Uterus (tissue), 4 donors: ENCODE results near the gene MOV10L1. TPM values are rescaled to one million over a fixed set of nuclear protein-coding genes. Genes with fewer than 3 reads are reported as not detected.
"Not testable (repeated sequence)": the region's sequence is repeated elsewhere in the genome, so short reads cannot be mapped to it uniquely, and the experiment has no call there.

Source experiments
- DNase-seq, 2 donors: peaks; one replicate each; pipeline ENCODE4 v3.0.0-alpha.2; 2019 to 2020
- H3K27ac ChIP-seq, 2 donors: fragments of 200-600 bp; sonication (generic); 1 replicate in 1 of 2; 2 replicates in 1 of 2; pipeline ENCODE4 v1.5.1; 2016 to 2018
- H3K27me3 ChIP-seq, 2 donors: fragments of 200-600 bp; sonication (generic); one replicate each; pipeline ENCODE4 v1.5.1; 2018 to 2019; ENCODE audit warnings: control low read depth in 1 of 2
- H3K36me3 ChIP-seq, 2 donors: fragments of 200-600 bp; sonication (generic); one replicate each; pipeline ENCODE4 v1.5.1; 2019; ENCODE audit warnings: control low read depth in 1 of 2
- H3K4me1 ChIP-seq, 2 donors: fragments of 200-600 bp; sonication (generic); one replicate each; pipeline ENCODE4 v1.5.1; 2018 to 2019; ENCODE audit warnings: control low read depth in 1 of 2
- H3K4me3 ChIP-seq, 2 donors: fragments of 200-600 bp; sonication (generic); 1 replicate in 1 of 2; 2 replicates in 1 of 2; pipeline ENCODE4 v1.5.1; 2018 to 2019; ENCODE audit warnings: mild to moderate bottlenecking in 1 of 2
- H3K9me3 ChIP-seq, 2 donors: fragments of 200-600 bp; sonication (generic); one replicate each; pipeline ENCODE4 v1.5.1; 2019; ENCODE audit warnings: control low read depth in 1 of 2
- CTCF ChIP-seq, 4 experiments: fragments of 200-600 bp in 2 of 4; fragments of 450-650 bp in 2 of 4; sonication (generic) in 2 of 4; IDR thresholded peaks; one replicate each; pipeline ENCODE4 v1.5.1; 2016 to 2019; ENCODE audit warnings: antibody characterized with exemption in 4 of 4, mild to moderate bottlenecking in 2 of 4, moderate library complexity in 1 of 4
- POLR2A ChIP-seq, 2 donors: fragments of 450-650 bp; IDR thresholded peaks; one replicate each; pipeline ENCODE4 v1.6.1; 2016; ENCODE audit warnings: antibody characterized with exemption in 2 of 2, mild to moderate bottlenecking in 1 of 2, moderate library complexity in 1 of 2
- intact Hi-C: fragments of 100-400 bp; cut with DNase I; formaldehyde crosslinking; loops from one replicate; pipeline ENCODE4 v1.15.1; 2023; ENCODE audit warnings: low total_unique reads
- total RNA-seq, 4 donors: library from RNA; depleted of rRNA in 3 of 4; stranded (reverse); fragments of >200 nt in 3 of 4; gene quantifications; one replicate each; pipeline versions ENCODE4 v1.1.0 to v1.2.4, GENCODE V29; 2014 to 2023
- donor health status: DM: yes; HTN: yes; CAD: no.

The MOV10L1 gene
- total RNA-seq, 4 donors from 2014 or later: 1.8 to 3.4 TPM; not detected in 2

- Histone ChIP-seq H3K4me3 (peak overlapping the region; percentile 60 to 92), H3K4me1 (no peaks in the 10 kb centered on the region), H3K27ac (peak overlapping the region; percentile 70 to 81), H3K36me3 (no peaks in the 10 kb centered on the region), H3K9me3 (no peaks in the 10 kb centered on the region), H3K27me3 (no peaks in the 10 kb centered on the region)
- TF ChIP-seq CTCF (IDR thresholded peaks at IDR 0.05): peak in 2 of 4 experiments; percentile 8 to 32
- TF ChIP-seq POLR2A (IDR thresholded peaks at IDR 0.05): no peak
- no peak for DNase-seq
- intact Hi-C loops: loop anchor here (10.0 kb wide), 1 partner anchor 277 kb away; no protein-coding TSS in a partner anchor
These were observed 111.7 kb downstream of the MOV10L1 start for GRCh38 chr22:50201191-50202129.

GRCh38 chr22:50202130-50202666 is 112.4 kb downstream of the MOV10L1 start:
- Histone ChIP-seq H3K4me3 (peak overlapping the region; percentile 60 to 92), H3K36me3 (no peaks in the 10 kb centered on the region), H3K27me3 (no peaks in the 10 kb centered on the region), H3K9me3 (no peaks in the 10 kb centered on the region), H3K4me1 (no peaks in the 10 kb centered on the region), H3K27ac (no peak overlapping the region)
- intact Hi-C loops: loop anchor here (10.0 kb wide), 1 partner anchor 277 kb away; no protein-coding TSS in a partner anchor
- TF ChIP-seq POLR2A (IDR thresholded peaks at IDR 0.05) (no peak), CTCF (IDR thresholded peaks at IDR 0.05) (no peak)
- no peak for DNase-seq

GRCh38 chr22:50203288-50203687 is 113.5 kb downstream of the MOV10L1 start:
- Histone ChIP-seq H3K36me3 (no peaks in the 10 kb centered on the region), H3K9me3 (no peaks in the 10 kb centered on the region), H3K27ac (no peak overlapping the region), H3K27me3 (no peaks in the 10 kb centered on the region), H3K4me3 (no peak overlapping the region), H3K4me1 (no peaks in the 10 kb centered on the region)
- intact Hi-C loops: loop anchor here (10.0 kb wide), 1 partner anchor 278 kb away; no protein-coding TSS in a partner anchor
- DNase-seq: no peak
- TF ChIP-seq POLR2A (IDR thresholded peaks at IDR 0.05) (no peak), CTCF (IDR thresholded peaks at IDR 0.05) (no peak)

GRCh38 chr22:50204571-50204970 is 114.8 kb downstream of the MOV10L1 start:
- no peaks in the 10 kb centered on the region for H3K36me3 ChIP-seq
- no peak for DNase-seq
- no peak overlapping the region for H3K27ac ChIP-seq
- no peaks in the 10 kb centered on the region for H3K27me3 ChIP-seq
- H3K9me3 ChIP-seq: no peaks in the 10 kb centered on the region
- TF ChIP-seq POLR2A (IDR thresholded peaks at IDR 0.05): no peak
- no peak for TF ChIP-seq CTCF (IDR thresholded peaks at IDR 0.05)
- intact Hi-C loops: loop anchor here (10.0 kb wide), 1 partner anchor 280 kb away; no protein-coding TSS in a partner anchor
- H3K4me1 ChIP-seq: peaks cover 0 to 6% of the 10 kb centered on the region in 2 donors
- H3K4me3 ChIP-seq: no peak overlapping the region

- not testable (repeated sequence) for H3K9me3 ChIP-seq, H3K36me3 ChIP-seq, H3K4me3 ChIP-seq, H3K27me3 ChIP-seq, DNase-seq, H3K27ac ChIP-seq, H3K4me1 ChIP-seq
- intact Hi-C loops: loop anchor here (10.0 kb wide), 1 partner anchor 280 kb away; no protein-coding TSS in a partner anchor
These were observed 115.2 kb downstream of the MOV10L1 start for GRCh38 chr22:50204998-50205397.
